GM19351 (cell line): Measurements from ENCODE around the gene GABRB1.
A peak's percentile ranks its signal among the peaks of the same experiment; 100 is the strongest.

Experiments used
- ATAC-seq: cut with Tn5 transposase; IDR thresholded peaks from one replicate; pipeline ENCODE4 v1.9.1; 2021; ENCODE audit warnings: mild to moderate bottlenecking, moderate library complexity; ENCODE audit not compliant: unreplicated experiment

GABRB1 gene

GRCh38 chr4:47110546-47111132 lies 79.3 kb downstream of the GABRB1 start:
- no peak for ATAC-seq

- no peak for ATAC-seq
Measured at GRCh38 chr4:47118192-47118929, 87.0 kb downstream of the GABRB1 start.

DNA sequence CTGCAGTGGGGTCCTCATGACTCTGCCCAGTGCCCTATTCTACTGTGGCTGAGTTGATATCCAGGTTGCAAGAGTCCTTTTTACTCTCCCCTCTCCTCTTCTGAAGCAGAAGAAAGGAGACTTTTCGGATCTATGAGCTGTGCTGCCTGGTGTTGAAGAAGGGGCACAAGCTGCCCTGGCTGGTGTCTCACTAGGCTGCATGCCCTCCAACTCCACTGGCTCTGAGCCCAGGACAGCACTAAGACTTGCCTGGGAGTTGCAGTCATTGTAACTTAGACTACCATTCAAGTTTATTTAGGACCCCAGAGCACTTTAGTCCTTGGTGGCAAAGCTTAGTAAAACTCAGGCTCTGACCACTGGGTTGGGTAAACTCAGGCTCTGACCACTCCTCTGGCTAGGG lies 89.4 kb downstream of the GABRB1 start:
- ATAC-seq = no peak

DNA sequence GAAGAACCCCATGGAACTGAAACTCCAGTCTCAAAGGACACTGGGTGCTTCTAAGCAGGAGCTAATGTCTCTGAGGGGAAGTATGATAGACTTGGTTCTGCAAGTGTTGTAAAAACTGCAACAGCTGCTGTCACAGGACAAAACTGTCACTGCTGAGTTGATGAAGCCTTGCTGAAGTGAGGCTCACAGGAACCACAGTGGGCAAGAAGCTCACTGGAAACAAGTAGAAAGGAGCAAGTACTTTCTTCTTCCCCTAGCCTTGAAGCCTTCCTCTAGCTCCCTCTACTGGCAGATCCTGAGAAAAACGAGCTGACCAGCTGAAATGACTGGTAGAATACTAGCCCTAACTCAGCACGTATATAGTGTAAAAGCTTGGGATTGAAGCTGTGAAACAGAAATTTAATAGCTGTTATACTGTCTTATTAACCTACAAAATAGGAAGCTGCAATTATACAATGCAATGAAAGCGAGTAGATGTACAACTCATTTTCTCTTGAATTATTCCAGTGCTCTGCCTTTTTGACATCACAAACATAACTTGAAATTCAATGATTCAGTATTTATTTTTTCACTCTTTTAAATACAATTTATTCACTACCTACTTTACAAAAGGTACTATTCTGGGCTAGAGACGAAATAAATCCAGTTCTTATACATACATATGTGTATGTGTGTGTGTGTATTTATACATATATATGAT lies 91.4 kb downstream of the GABRB1 start:
- ATAC-seq = peak; percentile 95

DNA sequence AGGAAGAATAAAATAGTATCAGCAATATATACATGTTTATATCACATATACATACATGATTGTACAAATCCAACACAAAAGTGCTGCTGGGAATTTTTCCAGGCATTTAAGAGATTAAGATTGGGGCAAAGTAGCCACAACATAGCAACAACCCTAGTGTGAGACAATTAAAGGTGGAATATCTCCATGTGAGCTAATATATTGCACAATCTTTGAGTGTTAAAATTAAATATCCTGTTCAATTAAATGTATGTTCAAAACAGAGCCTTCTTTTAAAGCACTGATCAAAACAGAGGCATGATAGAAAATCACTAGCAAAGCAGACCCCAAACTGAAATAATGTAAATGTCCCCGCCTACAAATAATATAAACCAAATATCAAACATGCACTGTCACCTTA lies 97.6 kb downstream of the GABRB1 start:
- ATAC-seq = no peak

DNA sequence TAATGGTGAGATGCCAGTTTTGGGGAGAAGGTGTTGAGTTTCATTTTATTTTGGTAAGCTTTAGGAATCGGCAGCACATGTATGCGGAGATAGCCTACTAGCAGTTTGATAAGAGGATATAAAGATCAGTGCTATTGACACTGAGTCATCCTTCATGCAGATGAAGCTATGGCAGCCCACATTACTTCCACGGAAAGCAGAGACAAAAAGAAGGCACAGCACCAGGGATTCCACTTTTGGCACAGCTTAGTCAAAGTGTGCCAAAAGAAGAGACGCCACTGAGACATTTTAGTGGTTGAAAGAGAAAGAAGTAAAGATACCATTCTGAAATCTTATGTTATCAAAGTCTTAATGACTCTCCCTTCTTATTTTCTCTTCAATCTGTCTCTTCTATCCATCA lies 103.8 kb downstream of the GABRB1 start:
- no peak for ATAC-seq

DNA sequence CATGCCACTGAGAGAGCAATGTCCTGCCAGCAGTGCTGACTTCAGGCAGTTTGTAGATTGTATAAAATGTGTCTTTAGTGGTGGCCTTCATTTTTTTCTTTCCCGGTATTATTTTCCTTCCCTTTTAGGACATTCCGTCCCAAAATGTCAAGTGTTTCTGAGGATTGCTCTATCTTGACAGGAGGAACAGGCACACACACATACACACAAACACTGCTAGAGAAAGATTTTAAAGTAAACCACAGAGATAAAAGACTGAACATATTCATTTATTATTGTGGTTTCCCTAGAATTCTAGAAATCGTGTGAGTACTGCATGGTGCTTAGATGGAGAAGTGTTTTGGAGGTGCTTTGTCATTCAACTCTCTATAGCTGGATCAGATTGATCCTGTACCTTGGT lies 111.9 kb downstream of the GABRB1 start:
- no peak for ATAC-seq

GRCh38 chr4:47145630-47146029 lies 114.3 kb downstream of the GABRB1 start:
- peak; percentile 99 for ATAC-seq

DNA sequence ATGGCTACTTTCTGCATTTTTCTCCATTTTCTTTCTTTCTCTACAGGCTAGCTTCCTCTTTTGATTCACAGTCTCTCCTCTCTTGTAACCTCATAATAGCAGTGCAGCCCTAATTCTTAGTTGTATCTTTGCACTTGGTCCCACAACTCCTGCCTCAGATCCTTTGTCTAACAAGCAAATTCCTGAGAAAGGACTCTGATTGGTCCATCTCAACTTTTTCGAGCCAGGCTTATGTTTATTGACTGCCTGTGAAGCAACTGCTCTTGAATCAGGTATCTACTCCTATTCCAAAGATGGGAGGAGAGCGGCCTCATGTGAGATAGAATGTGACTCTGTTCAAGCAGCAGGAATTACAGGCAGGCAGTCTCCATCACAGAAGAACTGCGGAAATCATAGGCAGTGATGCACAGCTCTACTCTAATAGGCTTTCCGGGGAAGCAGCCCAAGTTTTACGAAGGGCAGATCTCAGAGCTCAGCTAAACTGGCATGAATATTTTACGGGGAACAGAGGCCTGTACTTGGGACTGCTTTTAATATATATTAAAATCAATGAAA lies 123.5 kb downstream of the GABRB1 start:
- ATAC-seq = no peak

DNA sequence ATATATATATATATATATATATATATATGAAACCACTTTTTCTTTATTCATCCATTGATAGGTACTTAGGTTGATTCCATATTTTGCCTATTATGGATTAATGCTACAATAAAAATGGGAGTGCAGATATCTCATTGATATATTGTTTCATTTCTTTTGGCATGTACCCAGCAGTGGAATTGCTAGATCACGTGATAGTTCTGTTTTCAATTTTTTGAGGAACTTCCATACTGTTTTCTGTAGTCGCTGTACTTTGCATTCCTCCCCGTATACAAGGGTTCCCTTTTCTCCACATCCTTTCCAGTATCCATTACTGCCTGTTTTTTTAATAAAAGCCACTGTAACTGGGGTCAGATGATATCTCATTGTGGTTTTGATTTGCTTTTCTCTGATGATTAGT lies 124.6 kb downstream of the GABRB1 start:
- ATAC-seq = no peak

DNA sequence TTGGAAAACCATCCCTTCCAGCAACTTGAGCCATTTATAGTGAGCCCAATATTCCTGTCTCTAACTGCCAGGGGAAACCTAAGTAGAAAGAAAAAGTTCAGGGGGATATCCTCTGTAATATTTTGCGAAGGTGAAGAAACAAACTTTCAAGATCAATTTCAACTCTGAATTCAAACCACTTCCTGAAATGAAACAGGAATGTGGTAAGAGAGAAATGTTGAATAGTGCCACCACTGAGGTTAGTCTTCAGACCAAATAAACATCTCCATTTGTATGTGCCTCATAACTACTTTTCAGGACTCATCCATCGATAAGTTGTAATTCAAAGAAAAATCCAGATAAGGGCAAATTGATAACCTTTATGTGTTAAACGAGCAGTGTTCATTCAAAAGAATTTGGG lies 128.7 kb downstream of the GABRB1 start:
- no peak for ATAC-seq

GRCh38 chr4:47167081-47168035 lies 136.0 kb downstream of the GABRB1 start:
- ATAC-seq = no peak

DNA sequence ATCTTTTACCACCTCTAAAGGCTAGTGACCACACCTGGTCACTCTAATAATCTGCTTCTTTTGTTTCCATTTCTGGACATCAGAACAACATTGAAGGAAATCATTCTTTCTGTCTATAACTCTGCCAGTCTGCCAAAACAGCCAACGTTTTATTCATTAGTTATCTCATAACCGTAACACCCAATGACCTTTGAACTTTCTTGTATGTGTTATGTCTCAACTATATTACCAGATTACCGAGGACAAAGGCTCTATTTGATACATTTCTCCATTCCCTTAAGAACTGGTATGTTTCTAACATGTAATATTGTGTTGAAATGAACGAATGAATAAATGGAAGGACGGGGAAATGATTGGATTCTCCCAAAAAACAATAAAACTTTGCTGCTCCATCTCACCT lies 152.7 kb downstream of the GABRB1 start:
- no peak for ATAC-seq

- no peak for ATAC-seq
Measured at GRCh38 chr4:47185761-47186160, 154.4 kb downstream of the GABRB1 start.

DNA sequence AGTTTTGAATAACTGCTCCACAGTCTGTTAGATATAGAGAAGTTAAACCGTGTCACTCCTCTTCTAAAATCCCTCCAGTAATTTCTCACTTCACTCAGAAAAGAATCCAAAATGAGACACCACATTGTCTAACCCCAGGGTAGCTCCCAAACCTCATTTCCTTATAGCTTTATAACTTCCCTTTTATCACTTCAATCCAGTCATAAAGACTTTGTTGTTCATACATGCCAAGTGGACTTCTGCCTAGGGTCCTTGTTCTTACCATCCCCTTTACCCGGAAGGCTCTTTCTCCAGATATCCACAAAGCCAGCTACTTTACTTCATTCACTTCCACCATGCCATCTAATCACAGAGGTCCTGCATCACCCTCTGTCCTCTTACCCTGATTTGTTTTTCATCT lies 156.2 kb downstream of the GABRB1 start:
- no peak for ATAC-seq

DNA sequence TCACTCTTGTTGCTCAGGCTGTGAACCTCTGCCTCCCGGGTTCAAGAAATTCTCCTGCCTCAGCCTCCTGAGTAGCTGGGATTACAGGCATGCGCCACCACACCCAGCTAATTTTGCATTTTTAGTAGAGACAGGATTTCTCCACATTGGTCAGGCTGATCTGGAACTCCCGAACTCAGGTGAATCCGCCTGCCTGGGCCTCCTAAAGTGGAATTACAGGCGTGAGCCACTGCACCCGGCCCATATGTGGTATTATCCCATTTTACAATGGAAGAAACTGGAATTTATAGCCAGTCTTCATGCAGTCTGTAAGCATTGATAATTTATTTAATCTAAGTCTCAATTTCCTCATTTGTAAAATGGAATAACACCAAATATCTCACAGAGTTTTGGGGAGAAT lies 161.8 kb downstream of the GABRB1 start:
- no peak for ATAC-seq

DNA sequence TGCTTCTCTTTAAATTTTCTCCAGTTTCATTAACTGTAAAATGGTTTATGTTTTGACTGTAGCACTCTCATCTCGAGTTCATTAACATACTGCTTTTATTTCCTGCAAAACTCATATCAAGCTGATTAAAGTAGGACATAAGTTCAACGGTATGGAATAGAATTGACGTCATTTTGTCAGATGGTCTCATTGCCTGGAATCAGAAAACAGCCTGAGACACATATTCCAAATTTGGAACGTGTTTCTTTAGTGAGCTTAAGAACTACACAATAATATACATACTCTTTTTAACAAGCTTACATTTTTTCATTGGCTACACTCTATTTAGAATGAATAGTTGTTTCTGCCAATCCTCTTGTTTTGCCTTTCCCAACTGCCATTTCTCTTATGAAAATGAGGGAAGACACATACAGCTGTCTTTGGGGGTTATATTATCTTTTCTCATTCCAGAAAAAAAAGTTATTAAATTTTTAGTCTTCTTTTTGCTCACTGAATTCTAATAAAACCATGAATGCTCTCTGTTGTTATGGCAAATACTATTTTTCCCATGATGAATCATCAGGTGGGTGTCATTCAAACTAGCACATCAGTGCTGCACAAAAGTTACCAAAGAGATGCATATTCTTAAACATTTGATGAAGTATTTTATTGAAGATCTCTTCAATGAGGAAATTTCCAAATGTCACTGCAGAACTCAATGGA lies 162.8 kb downstream of the GABRB1 start:
- ATAC-seq = no peak

DNA sequence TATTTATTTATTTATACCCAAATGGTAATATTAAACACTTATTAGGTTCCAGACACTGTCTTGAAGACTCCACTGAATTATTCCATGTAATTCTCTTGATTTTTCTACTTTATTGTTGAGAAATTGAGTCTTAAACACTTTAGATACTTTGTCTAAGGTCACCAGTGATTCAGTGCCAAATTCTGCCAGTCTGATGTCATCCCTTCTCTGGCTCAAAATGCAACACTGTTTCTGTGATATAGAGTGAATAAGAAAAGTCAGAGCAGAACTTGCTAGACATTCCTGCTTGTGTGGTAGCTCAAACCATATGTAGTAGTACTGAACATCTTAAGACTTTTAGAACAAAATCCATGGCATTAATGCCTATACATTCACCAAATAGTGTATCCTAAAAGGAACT lies 164.3 kb downstream of the GABRB1 start:
- no peak for ATAC-seq

DNA sequence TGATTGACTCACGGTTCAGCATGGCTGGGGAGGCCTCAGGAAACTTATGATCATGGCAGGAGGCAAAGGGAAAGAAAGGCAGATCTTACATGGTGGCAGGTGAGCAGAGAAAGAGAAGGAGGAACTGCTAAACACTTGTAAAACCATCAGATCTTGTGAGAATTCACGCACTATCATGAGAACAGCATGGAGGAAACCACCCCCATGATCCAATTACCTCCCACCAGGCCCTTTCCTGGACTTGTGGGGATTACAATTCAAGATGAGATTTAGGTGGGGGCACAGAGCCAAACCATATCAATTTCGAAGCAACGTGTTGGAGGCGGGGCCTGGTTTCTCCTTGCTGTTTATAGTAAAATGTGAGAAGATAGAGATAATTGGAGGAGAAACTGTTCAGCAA lies 167.4 kb downstream of the GABRB1 start:
- no peak for ATAC-seq

DNA sequence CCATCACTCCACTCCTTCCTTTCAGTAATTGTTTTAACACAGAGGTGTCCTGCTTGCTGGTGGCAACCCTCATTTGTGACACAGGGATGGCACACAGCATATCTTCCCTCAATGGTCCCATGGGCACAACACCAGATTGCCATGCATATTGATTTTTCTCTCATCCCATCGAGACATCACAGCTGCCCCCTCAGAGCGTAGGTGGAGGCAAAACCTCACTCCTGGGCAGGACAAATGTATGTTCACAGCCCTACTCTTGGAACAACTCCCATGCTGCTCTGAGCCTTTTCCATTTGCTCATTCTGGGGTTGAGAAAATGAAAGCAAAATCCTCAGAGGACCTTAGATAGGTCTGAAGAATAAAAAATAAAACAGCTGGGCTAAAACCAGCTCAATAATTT lies 172.2 kb downstream of the GABRB1 start:
- ATAC-seq = no peak
